GF-D8 (cell line): ENCODE measurements around the gene CALCB.

ENCODE experiments used
- DNase-seq: peaks from one replicate; lab custom pipeline; 2025; lab: John Stamatoyannopoulos, UW

The CALCB gene

DNA sequence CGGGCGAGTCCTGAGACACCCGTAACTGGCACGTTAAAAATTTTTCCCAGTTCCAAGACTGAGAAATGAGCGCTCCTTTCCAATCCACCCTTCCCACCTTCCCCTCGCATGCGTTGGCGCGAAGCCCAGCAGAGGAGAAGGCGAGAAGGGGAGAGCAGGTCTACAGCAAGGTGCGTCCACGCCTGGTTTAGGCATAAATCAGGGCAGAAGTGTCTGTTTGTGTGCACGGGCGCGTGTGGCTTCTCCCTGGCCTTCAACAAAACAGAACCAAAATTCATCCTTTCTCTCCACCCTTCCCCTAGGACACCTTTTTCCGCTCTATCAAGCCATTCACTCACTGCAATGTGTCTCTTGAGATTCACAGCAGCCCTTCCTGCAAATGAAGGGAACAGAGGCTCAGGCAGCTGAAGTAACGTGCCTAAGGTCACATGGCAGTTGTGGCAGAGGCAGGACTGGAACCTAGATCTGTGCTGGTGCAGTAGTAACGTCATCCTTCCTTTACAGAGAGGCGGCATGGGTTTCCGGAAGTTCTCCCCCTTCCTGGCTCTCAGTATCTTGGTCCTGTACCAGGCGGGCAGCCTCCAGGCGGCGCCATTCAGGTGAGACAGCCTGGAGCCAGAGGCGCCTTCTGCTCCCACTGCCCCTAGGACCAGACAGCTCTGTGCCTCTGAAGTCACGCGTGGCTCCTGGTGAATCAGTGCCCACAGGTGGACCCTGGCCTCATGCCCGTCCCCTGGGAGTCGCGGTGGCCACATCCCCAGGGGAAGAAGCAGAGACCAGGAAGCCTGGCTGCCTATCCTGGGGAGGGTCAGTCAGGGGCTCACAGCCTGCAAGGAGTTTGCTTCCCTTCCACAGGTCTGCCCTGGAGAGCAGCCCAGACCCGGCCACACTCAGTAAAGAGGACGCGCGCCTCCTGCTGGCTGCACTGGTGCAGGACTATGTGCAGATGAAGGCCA is 1.1 kb downstream of the CALCB start:
- no peak for DNase-seq

DNA sequence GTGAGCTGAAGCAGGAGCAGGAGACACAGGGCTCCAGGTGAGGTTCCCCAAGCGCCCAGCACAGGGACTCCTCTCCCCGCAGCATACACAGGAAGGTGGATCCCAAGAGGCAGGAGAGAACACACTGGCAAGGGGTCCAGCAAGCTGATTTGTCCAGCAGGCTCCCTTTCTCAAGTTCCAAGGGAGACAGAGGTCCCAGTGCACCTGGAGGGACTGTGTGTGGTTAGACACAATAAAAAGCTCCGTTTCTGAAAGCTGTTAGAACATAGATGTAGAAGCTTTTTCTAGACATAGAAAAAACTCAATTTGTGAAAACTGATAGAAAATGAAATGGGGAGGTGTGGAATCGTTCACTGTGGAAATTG is 1.8 kb downstream of the CALCB start:
- DNase-seq, result no peak

DNA sequence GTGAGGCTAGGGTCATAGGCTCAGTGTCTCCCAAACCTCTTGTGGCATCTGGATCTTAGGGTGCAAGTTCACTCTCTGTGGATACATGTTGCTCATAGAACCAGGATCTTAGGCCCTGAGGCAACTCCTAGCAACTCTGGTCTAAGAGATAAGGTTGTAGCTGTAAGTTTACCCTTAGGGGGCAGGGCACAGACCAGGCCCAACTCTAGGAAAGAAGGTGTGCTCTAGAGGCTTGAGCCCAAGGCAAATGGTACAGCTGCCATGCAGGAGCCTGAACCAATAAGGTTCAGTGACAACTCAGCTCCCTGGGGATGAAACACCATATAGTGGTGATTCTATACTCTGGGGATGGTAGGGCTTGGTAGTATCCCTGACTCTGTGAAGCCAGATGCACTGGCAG is 17.8 kb downstream of the CALCB start:
- DNase-seq, result no peak

DNA sequence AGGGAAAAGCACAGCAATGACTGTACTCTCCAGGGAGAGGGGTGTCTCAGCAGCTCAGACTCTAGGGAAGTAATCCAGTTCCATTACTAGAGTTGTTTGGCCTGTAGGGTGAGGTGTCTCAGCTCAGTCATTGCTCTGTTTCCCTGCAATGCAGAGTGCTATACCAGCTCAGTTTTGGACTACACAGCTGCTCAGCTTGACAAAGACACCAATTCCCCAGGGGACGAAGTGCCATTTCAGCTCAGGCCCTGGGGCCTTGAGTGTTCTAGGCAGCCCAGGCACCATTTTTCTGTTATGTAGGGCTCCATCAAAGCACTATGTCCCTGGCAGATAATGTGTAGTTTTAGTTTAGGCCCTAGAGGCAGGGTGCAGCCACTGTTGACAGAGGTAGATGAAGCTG is 18.2 kb downstream of the CALCB start:
- no peak for DNase-seq

DNA sequence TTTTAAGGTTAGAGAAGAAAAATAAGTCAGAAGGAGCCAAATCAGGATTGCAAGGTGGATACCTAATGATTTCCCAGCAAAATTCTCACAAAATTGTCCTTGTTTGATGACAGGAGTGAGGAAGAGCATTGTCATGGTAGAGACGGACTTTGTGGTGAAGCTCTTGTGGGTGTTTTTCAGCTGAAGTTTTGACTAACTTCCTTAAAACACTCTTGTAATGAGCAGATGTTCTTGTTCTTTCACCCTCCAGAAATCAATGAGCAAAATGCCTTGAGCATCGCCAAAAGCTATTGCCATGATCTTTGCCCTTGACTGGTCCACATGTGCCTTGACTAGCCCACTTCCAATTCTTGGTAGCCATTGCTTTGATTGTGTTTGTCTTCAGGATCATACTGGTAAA is 20.0 kb downstream of the CALCB start:
- DNase-seq, result no peak

DNA sequence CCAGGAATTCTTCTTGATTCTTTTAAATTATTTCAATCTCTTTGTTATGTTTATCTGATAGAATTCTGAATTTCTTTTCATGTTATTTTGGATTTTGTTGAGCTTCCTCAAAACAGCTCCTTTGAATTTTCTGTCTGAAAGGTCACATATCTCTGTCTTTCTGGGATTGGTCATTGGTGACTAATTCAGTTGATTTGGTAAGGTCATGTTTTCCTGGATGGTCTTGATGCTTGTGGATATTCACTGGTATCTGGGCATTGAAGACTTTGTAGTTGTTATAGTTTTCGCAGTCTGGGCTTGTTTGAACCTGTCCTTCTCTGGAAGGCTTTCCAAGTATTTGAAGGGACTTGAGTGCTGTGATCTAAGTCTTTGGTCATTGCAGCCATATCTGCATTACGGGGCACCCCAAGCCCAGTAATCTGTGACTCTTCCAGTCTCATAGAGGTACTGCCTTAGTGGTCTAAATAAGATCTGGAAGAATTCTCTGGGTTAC is 22.4 kb downstream of the CALCB start:
- no peak for DNase-seq

DNA sequence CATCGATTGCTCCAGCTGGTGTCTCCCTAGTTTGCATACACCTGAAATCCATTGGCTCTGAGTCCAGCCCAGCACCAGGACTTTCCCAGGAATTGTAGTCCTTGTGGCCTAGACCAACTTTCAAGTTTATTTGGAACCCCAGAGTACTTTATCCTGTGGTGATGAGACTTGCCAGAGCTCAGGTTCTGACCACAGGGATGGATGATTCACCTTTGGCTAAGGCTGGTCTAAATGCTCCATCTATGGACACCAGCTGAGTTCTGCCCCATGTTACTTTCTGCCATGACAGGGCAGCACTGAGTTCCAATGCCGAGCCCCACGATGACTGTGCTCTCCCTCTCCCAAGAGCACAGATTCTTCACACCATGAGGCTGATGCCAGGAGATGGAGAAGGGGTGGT is 24.0 kb downstream of the CALCB start:
- DNase-seq, result no peak

DNA sequence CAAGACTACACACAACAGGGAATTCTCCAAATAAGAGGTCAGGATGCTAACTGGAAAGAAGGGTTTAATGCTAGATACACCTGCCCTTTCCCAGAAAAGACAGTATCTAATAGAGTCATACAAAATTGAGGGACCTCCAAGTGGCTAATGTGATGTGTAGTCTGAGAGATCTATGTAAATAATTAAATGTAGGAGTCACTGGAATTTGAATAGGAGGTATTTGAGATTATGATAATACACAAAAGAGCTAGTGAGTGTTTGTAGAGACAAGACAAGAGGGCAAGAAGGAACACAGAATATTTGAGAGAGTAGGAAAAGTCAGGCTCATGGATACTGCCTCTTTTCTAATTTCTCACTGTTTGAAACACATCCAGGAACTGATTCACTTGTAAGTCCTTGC is 25.9 kb downstream of the CALCB start:
- DNase-seq, result no peak

DNA sequence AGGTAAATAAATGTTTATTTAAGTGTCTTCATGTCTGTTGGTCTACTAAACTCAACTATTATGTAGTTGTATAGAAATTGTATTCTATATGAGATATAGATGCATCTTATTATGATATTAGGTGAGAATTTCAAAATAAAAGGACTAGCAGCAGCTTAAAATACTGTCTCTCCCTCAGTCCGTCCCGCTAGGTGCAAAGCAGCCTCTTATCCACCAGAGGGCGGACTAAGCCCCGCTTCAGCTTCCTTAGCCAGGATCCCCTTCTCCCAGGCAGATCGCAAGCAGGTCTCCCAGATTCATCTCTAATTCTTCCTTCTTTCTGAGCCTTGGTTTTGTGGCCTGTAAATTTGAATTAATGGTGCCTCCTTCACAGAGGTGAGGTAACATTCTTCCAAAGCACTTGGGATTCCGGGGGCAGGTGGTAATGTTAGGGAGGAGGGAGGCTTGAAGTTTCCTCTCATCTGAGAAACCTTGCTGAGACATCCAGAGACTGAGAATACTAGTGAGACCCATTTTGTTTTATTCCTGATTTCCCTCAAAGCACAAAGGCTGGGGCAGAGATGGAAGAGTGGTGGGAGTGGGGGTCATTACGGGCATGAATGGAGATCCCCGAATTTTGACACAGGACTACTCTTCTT is 27.8 kb downstream of the CALCB start:
- DNase-seq, result no peak

DNA sequence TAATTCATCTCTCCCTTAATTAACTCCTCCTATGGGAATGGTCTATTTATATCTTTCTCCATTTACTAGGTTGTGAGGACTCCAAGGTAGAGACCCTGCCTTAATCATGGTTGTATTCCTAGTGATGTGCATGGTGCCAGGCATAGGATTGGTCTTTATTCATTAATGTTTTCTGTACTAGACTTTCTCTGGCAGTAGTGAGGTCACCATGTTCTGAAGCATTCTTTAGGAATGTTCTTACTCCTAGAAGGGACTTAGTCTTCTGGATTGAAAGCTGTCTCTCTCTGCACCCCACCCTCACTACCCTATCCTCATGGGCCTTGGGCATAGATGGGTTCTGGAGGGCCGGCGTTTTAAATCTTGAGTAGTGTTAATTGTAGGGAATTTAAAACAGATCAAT is 30.8 kb downstream of the CALCB start:
- no peak for DNase-seq

DNA sequence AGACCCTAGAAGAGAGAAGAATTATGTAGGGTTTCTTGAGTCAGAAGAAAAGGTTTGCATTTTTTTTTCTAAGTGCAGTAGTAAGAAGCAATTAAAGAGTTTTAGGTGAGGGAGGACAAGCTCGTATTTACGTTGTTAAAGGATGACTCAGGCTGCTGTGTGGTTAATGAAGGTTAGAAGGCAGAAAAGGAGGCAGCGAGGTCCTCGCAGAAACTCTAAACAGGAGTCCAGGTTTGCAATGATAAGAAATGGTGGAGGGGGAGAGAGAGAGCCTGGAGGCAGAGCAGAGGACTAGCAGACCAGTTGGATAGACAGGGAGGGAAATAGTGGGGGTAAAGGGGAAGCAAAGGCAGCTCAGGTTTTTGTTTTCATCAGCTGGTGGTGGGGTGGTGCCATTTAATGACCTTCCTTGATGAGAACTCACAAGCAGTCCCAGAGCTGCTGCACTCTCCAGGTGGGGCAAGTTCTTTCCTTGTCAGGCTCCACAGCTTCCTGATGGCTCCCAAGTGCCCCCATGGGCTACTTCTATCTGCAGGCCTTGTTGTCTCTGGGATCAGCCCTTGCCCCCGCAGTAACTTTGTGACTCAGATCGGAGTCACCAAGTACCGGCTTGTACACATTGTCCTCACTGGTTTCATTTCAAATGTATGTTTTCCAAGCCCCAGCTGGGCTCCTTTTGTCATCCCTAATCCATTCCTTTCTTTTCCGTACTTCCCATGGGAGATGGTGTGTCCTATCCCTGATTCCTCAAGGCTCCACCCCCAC is 33.0 kb downstream of the CALCB start:
- DNase-seq, result no peak

DNA sequence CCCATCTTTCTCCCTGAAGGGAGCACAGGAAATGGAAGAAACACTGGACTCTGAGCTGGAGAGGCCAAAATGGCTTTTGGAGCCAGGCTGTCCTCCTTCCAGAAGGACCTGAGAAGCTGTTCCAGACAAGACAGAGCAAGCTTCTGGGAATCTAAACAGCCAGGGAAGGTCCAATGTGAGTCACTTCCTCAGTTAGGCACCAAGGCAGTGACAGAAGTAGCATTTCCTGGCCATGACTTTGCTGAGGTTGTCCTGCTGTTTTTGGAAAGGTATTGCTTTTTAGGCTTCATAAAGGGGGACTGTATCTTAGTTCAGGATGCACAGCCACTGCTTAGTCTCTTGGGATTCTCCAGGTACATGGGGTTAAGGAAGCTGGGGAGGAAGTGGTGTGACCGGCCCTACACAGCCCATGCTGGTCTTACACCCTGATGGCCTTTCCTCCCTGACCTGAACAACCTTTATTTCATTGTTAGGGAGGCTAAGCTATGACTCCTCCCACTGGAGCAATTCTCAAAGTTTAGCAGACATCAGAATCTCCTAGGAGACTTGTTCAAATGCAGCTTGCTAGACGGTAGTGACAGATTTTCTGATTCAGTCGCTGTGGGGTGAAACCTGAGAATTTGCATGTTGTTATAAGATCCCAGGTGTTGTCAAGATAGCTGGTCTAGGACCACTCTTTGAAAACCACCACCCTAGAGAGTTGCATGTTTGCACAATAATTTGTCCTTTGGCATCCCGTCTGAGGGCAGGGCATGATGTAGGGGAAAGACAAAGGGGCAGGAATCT is 34.5 kb downstream of the CALCB start:
- DNase-seq, result no peak

DNA sequence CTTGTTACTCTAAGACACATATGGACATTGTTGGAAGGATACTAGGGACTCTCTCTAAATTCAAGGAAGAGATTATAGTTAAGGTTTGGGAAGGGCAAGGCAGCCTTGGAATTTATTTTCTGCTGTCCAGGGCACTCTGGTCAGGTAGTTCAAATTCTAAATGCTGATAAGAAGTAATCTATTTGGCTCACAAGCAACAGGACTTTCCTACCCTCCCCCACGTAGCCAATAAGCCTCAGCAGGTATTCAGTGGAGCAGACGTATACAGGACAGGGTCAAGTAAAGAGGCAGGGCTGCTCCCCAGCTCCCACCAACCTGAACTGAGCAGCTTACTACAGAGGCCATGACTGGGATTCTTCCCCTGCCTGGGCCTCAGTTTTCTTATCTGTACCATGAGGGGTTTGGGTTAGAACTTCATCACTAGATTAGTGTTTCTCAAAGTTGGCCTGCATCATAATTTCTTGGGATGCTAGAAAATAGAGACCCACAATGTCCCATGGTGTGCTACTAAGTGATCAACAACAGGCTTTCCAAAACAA is 35.3 kb downstream of the CALCB start:
- no peak for DNase-seq

DNA sequence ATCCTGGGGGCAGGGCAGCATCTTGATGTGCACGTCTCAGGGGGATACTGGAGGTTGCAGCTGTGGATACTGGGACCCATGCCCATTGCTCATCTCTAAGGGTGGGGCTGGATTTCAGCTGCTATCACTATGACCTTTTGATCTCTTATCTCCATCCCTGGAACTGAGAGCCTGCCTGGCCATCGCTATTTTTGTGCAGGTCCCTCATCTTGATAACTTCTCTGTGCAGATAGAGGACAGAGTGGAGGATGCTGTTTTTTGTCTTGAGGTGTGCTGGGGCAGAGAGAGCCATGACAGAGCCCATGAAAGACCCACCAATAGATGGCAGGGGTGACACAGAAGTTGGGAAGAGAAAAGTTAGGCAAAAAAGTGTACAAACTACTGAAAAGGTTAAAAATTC is 36.2 kb downstream of the CALCB start:
- no peak for DNase-seq

DNA sequence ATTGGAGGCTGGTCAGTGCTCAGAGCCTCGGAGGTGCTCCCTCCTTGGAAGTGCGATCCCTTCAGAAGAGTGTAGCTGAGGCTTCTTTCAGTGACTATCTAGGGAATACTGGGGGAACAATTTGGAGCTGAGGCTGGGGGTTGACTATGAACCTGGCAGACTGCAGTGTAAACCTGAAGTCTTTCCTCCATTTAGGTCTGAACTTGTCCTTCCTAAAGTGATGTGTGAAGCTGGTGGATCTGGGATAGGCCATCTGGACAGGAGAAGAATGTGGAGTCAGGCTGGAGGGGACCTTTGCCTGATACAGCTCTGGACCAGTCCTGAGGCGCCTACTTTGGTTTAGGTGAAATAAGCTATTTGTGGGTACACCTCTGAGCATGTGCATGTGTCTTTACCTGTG is 37.8 kb downstream of the CALCB start:
- no peak for DNase-seq

DNA sequence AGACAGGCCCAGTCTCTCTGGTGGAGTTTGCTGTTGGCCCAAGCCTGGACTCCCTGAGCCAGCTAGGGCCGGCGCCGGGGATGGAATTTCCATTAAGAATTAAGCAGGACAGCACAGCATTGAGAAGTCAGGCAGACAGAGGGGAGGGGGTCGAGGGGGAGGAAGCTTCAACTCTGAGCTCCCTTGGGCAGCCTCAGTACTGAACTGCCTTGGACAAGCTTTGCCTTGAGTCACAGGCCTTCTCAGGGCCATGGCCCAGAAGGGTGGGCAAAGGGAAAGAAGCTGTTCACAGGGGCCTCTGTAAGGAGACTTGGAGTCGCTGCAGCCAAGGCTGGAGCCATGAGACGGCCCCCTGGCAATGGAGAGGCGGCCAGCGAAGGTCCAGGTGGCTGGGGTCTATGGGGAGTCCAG is 38.7 kb downstream of the CALCB start:
- DNase-seq, result no peak

DNA sequence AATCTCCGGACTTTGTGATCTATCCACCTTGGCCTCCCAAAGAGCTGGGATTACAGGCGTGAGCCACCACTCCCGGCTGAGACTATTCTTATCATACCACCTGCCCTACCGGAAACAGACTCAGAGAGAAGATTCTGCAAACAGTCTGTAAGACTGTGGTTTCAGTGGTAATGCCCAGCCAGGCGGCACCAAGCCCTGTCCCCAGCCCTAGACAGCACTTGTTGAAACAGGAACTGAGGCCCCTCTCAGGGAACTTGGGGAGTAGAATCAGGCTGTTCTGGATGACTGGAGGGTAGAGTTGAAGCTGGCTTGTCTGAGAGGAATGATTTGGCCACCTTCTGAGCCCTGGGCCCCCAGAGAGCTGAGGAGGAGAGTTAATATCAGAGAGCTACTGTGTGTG is 40.0 kb downstream of the CALCB start:
- no peak for DNase-seq

DNA sequence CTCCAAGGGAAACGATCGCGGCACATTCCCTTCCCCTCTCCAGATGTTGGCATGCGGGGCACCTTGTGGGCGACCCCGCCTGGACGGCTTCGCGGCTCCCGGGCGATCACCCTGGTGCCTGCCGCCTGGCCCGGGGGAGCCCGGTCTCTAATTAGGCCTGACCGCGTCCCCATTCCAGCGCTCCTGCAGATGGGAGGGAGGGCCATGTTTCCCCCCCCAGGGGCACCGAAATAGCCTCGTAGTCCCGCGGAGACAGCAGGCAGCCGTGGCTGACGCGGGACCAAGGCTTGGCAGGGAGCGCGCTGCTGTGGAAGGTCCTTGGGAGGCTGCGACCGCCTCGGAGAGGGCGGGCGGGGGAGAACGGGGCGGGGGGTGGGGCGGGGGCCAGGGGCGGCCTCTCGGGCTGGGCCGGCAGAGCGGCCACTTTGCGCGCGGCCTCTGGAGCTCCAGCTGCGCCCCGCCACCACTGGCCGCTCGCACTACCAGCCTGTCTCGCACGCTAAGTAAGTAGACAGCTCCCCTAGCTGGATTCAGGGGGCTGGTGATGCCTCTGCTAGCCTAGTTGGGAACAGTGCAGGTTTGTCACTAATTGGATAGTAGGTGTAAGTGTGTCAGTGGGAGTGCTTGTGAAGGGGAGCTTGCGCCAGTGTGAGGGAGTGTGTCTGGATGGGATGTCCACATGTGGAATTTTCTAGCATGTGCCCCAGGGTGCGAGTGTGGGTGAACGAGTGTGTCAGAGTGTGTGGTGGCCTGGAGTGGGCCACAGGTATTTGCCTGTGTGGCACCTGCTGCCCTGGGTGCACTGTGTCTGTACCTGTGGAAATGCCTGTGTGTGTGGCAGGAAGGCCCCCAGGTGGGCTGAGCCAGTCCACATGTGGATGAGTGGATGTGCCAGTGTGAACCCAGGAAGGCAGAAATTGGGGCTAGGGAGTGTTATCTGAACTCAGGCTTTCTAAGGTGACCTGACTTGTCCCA is 41.4 kb downstream of the CALCB start, which contains the start of gene INSC:
Gene INSC, plus strand, starts transcription at position 423 of the 975 bp plus-strand sequence. CDS start 34,252 bp downstream, outside the sequence.
- DNase-seq, result no peak

DNA sequence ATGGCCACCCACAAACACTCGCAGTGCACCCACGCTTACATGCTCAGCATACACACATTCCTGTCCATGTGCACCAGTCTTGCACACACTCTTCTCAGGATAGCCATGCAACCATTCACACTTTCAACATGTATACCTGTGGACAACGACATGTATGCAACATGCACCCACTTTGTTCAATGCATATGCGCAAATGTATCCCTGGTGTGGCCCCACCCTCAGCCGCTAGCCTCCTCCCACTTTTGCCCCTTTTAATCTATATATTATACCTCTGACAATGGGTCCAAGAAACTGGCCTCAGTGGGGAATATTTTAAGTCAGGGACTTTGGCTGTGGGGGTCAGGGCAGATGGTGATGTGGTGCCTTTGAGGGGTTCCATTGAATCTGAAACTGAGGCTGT is 42.3 kb downstream of the CALCB start:
- no peak for DNase-seq

DNA sequence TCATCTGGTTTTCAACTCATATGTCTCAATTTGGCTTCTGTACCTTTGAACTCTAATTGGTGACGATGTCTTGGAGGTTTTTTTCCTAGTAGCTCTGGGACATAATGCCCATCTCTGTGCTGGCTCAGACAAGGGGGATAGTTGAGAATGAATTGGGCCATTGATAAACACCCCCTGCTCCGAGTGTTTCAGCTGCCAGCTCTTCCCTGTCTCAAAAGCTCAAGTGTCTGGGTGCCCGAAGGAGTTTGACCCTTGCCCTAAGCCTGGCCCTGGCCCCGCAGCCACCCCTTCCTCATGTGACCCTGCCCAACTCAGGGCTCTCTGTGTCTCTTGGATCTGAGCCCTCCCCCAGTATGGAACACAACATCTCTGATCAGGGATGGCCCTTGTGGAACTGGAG is 44.4 kb downstream of the CALCB start:
- no peak for DNase-seq
